Mucosa of descending colon (tissue), 3 donors: Measurements from ENCODE around the gene DGKA. TPM values are rescaled to one million over a fixed set of nuclear protein-coding genes. Genes with fewer than 3 reads are reported as not detected.

Experiments
- total RNA-seq, 3 donors: library from RNA; stranded (reverse); fragmentation: NEBNext Ultra II Directional in 2 of 3; extraction: Animal tissue kit (Norgen Biotek cat#: 25700) in 2 of 3; gene quantifications; one replicate each; pipeline versions ENCODE4 v1.2.1 to v1.2.4, GENCODE V29; 2021 to 2023
- donor health status: DM: no; HTN: no; CAD: no; lungs with moderate emphysema.
- donor health status: DM: no; HTN: no; CAD: no.
- donor health status: DM: no; HTN: yes; CAD: no.

Gene DGKA
- total RNA-seq, 3 donors from 2014 or later: 82.6 to 148 (median 97.0) TPM

Other genes starting within 250 kb of the DGKA start
- gene ITGA7, start 223.3 kb upstream of the DGKA start, total RNA-seq: 100 to 1,000 TPM in 1 of 3 donors, 10 to 100 TPM in 2; 16.5 to 449 (median 46.0) TPM
- 100 to 1,000 TPM; 201 to 285 (median 241) TPM for gene BLOC1S1, start 215.1 kb upstream of the DGKA start, total RNA-seq
- 10 to 100 TPM; 21.5 to 48.1 (median 35.8) TPM for gene RDH5, start 210.8 kb upstream of the DGKA start, total RNA-seq
- 1,000 to 10,000 TPM in 2 of 3 donors, 100 to 1,000 TPM in 1; 992 to 1,177 (median 1,016) TPM for gene CD63, start 202.2 kb upstream of the DGKA start, total RNA-seq
- gene GDF11, start 188.0 kb upstream of the DGKA start, total RNA-seq: 10 to 100 TPM in 1 of 3 donors, 1 to 10 TPM in 2; 1.0 to 13.8 (median 2.8) TPM
- 10 to 100 TPM; 38.7 to 45.9 (median 41.3) TPM for gene SARNP, start 113.4 kb upstream of the DGKA start, total RNA-seq
- 10 to 100 TPM; 42.1 to 97.8 (median 74.2) TPM for gene ORMDL2, start 113.1 kb upstream of the DGKA start, total RNA-seq
- gene DNAJC14, start 101.6 kb upstream of the DGKA start, total RNA-seq: 10 to 100 TPM; 26.6 to 30.8 (median 27.7) TPM
- gene MMP19, start 88.2 kb upstream of the DGKA start, total RNA-seq: 1 to 10 TPM; 1.7 to 6.6 (median 5.0) TPM
- gene PYM1, start 3.3 kb upstream of the DGKA start, total RNA-seq: 10 to 100 TPM; 29.7 to 48.8 (median 45.7) TPM
- 1 to 10 TPM; 1.3 to 4.4 (median 3.4) TPM for gene PMEL, start 34.9 kb downstream of the DGKA start, total RNA-seq
- gene CDK2, start 35.7 kb downstream of the DGKA start, total RNA-seq: 10 to 100 TPM; 17.1 to 22.1 (median 20.8) TPM
- gene RAB5B, start 42.9 kb downstream of the DGKA start, total RNA-seq: 100 to 1,000 TPM; 131 to 179 (median 173) TPM
- 10 to 100 TPM; 29.2 to 32.0 (median 30.4) TPM for gene SUOX, start 66.1 kb downstream of the DGKA start, total RNA-seq
- 1 to 10 TPM; 3.5 to 9.1 (median 7.2) TPM for gene IKZF4, start 89.9 kb downstream of the DGKA start, total RNA-seq
- gene RPS26, start 110.8 kb downstream of the DGKA start, total RNA-seq: 10 to 100 TPM; 28.8 to 81.1 (median 34.5) TPM
- gene ERBB3, start 149.0 kb downstream of the DGKA start, total RNA-seq: 100 to 1,000 TPM; 136 to 423 (median 212) TPM
- gene PA2G4, start 173.4 kb downstream of the DGKA start, total RNA-seq: 10 to 100 TPM; 61.7 to 94.9 (median 90.3) TPM
- gene RPL41, start 185.5 kb downstream of the DGKA start, total RNA-seq: 1,000 to 10,000 TPM; 2,763 to 3,198 (median 3,152) TPM
- 10 to 100 TPM in 1 of 3 donors, 1 to 10 TPM in 2; 5.0 to 11.8 (median 5.4) TPM for gene ZC3H10, start 187.1 kb downstream of the DGKA start, total RNA-seq
- 10 to 100 TPM; 44.9 to 75.7 (median 52.0) TPM for gene ESYT1, start 197.1 kb downstream of the DGKA start, total RNA-seq
- 10 to 100 TPM; 13.0 to 39.8 (median 22.7) TPM for gene MYL6B, start 221.4 kb downstream of the DGKA start, total RNA-seq
- 1,000 to 10,000 TPM; 1,884 to 3,185 (median 1,894) TPM for gene MYL6, start 227.2 kb downstream of the DGKA start, total RNA-seq